Measurements from ENCODE around the gene ATP8A2. TPM values are rescaled to one million over a fixed set of nuclear protein-coding genes. Genes with fewer than 3 reads are reported as not detected.
A peak's percentile ranks its signal among the peaks of the same experiment; 100 is the strongest.

ATP8A2 gene
- total and polyA plus RNA-seq, 11 donors = 0.01 to 0.29 (median 0.05) TPM; not detected in 2

- Histone ChIP-seq H3K4me3 (no peak overlapping the region), H3K27me3 (peaks cover 0 to 23% (median 0%) of the 10 kb centered on the region in 9 donors), H3K36me3 (no peaks in the 10 kb centered on the region), H3K4me1 (no peaks in the 10 kb centered on the region), H3K9me3 (no peaks in the 10 kb centered on the region), H3K27ac (no peak overlapping the region)
- TF ChIP-seq POLR2A (IDR thresholded peaks at IDR 0.05) (no peak), CTCF (IDR thresholded peaks at IDR 0.05) (no peak)
- DNase-seq = no peak
- intact Hi-C loops (cut with DNase I) = no loop called here
- no peak for ATAC-seq
- WGBS, 4 donors = 93 to 95% (median 95%) methylated on average over 3 of the region's 3 CpGs
Measured at GRCh38 chr13:25860862-25861261, 489.1 kb downstream of the ATP8A2 start.

GRCh38 chr13:25862156-25862555, 490.4 kb downstream of the ATP8A2 start:
- no peak for TF ChIP-seq POLR2A (IDR thresholded peaks at IDR 0.05)
- TF ChIP-seq CTCF (IDR thresholded peaks at IDR 0.05) = no peak
- intact Hi-C loops (cut with DNase I) = no loop called here
- no peak overlapping the region for H3K27ac ChIP-seq
- 54 to 78% (median 72%) methylated on average over 3 to 4 of the region's 4 CpGs for WGBS, 4 donors
- no peaks in the 10 kb centered on the region for H3K9me3 ChIP-seq
- no peak for ATAC-seq
- H3K36me3 ChIP-seq = no peaks in the 10 kb centered on the region
- no peak overlapping the region for H3K4me3 ChIP-seq
- no peak for DNase-seq
- H3K27me3 ChIP-seq = peaks cover 0 to 23% (median 0%) of the 10 kb centered on the region in 9 donors
- H3K4me1 ChIP-seq = no peaks in the 10 kb centered on the region

GRCh38 chr13:25864116-25864515, 492.3 kb downstream of the ATP8A2 start:
- DNase-seq = no peak
- intact Hi-C loops (cut with DNase I) = no loop called here
- TF ChIP-seq CTCF (IDR thresholded peaks at IDR 0.05) (no peak), POLR2A (IDR thresholded peaks at IDR 0.05) (no peak)
- Histone ChIP-seq H3K9me3 (no peaks in the 10 kb centered on the region), H3K36me3 (no peaks in the 10 kb centered on the region), H3K4me1 (no peaks in the 10 kb centered on the region), H3K27me3 (peaks cover 0 to 23% (median 0%) of the 10 kb centered on the region in 9 donors), H3K27ac (no peak overlapping the region), H3K4me3 (no peak overlapping the region)
- WGBS, 4 donors = 36 to 40% (median 39%) methylated on average over 6 of the region's 6 CpGs
- ATAC-seq = peak in 1 of 4 donors; percentile 32

- no peak for ATAC-seq
- DNase-seq = no peak
- no peaks in the 10 kb centered on the region for H3K9me3 ChIP-seq
- no peaks in the 10 kb centered on the region for H3K36me3 ChIP-seq
- no peak overlapping the region for H3K4me3 ChIP-seq
- no peak for TF ChIP-seq POLR2A (IDR thresholded peaks at IDR 0.05)
- TF ChIP-seq CTCF (IDR thresholded peaks at IDR 0.05) = no peak
- WGBS, 4 donors = 93 to 98% (median 95%) methylated on average over 1 of the region's 1 CpG
- peaks cover 0 to 23% (median 0%) of the 10 kb centered on the region in 9 donors for H3K27me3 ChIP-seq
- H3K27ac ChIP-seq = no peak overlapping the region
- no peaks in the 10 kb centered on the region for H3K4me1 ChIP-seq
- intact Hi-C loops (cut with DNase I) = no loop called here
Measured at GRCh38 chr13:25864936-25865335, 493.2 kb downstream of the ATP8A2 start.

All from heart left ventricle (tissue), 16 donors.